MM.1S (cell line): Measurements from ENCODE around the gene GIMAP4.
"Not testable (repeated sequence)": the region's sequence is repeated elsewhere in the genome, so short reads cannot be mapped to it uniquely, and the experiment has no call there.

Source experiments
- DNase-seq: peaks from one replicate; pipeline ENCODE4 v3.0.0-alpha.2; 2015
- H2AFZ ChIP-seq: fragments of 300-600 bp; sonication (generic); 2 replicates; pipeline ENCODE4 v1.6.0; 2016; ENCODE audit warnings: antibody characterized with exemption, low read length
- H3F3A ChIP-seq: fragments of 300-600 bp; sonication (generic); 2 replicates; pipeline ENCODE4 v1.6.1; 2016; ENCODE audit warnings: mild to moderate bottlenecking, antibody characterized with exemption, low read length, moderate library complexity, mixed read lengths; ENCODE audit not compliant: insufficient read depth
- H3K27ac ChIP-seq: fragments of 300-600 bp; sonication (generic); 2 replicates; pipeline ENCODE4 v1.5.1; 2016; ENCODE audit warnings: mild to moderate bottlenecking, low read length
- H3K27me3 ChIP-seq: fragments of 300-600 bp; sonication (generic); replicated peaks from 2 replicates; pipeline ENCODE4 v1.6.0; 2016; ENCODE audit warnings: low read length; ENCODE audit not compliant: insufficient read depth
- H3K36me3 ChIP-seq: fragments of 300-600 bp; sonication (generic); replicated peaks from 2 replicates; pipeline ENCODE4 v1.6.1; 2016; ENCODE audit warnings: mild to moderate bottlenecking, low read length, mixed read lengths; ENCODE audit not compliant: insufficient read depth
- H3K4me1 ChIP-seq: fragments of 300-600 bp; sonication (generic); 2 replicates; pipeline ENCODE4 v1.6.1; 2016; ENCODE audit warnings: low read length, mixed read lengths
- H3K4me2 ChIP-seq: fragments of 300-600 bp; sonication (generic); 2 replicates; pipeline ENCODE4 v1.6.0; 2016; ENCODE audit warnings: low read depth, low read length
- H3K4me3 ChIP-seq: fragments of 300-600 bp; sonication (generic); 2 replicates; pipeline ENCODE4 v1.5.1; 2016; ENCODE audit warnings: low read length, mixed read lengths
- H3K79me2 ChIP-seq: fragments of 300-600 bp; sonication (generic); 2 replicates; pipeline ENCODE4 v1.6.1; 2016; ENCODE audit warnings: mixed run types, low read length, mixed read lengths
- H3K9ac ChIP-seq: fragments of 300-600 bp; sonication (generic); 2 replicates; pipeline ENCODE4 v1.6.1; 2016; ENCODE audit warnings: low read length, mixed read lengths
- H3K9me2 ChIP-seq: fragments of 300-600 bp; sonication (generic); replicated peaks from 2 replicates; pipeline ENCODE4 v1.6.1; 2016; ENCODE audit warnings: mild to moderate bottlenecking, low read length, mixed read lengths; ENCODE audit not compliant: insufficient read depth
- H3K9me3 ChIP-seq: fragments of 300-600 bp; sonication (generic); replicated peaks from 2 replicates; pipeline ENCODE4 v1.6.1; 2016; ENCODE audit warnings: mild to moderate bottlenecking, low read length, mixed read lengths; ENCODE audit not compliant: insufficient read depth
- H4K20me1 ChIP-seq: fragments of 300-600 bp; sonication (generic); 2 replicates; pipeline ENCODE4 v1.6.1; 2016; ENCODE audit warnings: mild to moderate bottlenecking, low read length, moderate library complexity, mixed read lengths; ENCODE audit not compliant: insufficient read depth
- CTCF ChIP-seq: fragments of 300-600 bp; sonication (generic); IDR thresholded peaks from 2 replicates; pipeline ENCODE4 v1.5.1; 2016; ENCODE audit warnings: antibody characterized with exemption, low read length, mixed read lengths
- EZH2 ChIP-seq: fragments of 300-600 bp; sonication (generic); optimal IDR thresholded peaks from 2 replicates; pipeline ENCODE3; 2017; ENCODE audit warnings: low read depth, mild to moderate bottlenecking, antibody characterized with exemption, low read length, mixed read lengths
- EZH2phosphoT487 ChIP-seq: fragments of 300-600 bp; sonication (generic); IDR thresholded peaks from 2 replicates; pipeline ENCODE4 v1.6.1; 2018; ENCODE audit warnings: antibody characterized with exemption, low read length

GIMAP4 gene

GRCh38 chr7:150570556-150571465 lies 3.6 kb downstream of the GIMAP4 start:
- Histone ChIP-seq H3K4me3 (no peak overlapping the region), H3F3A (no peaks in the 10 kb centered on the region), H3K27me3 (no peaks in the 10 kb centered on the region), H3K79me2 (no peaks in the 10 kb centered on the region), H3K9me2 (no peaks in the 10 kb centered on the region), H3K27ac (no peak overlapping the region), H4K20me1 (no peaks in the 10 kb centered on the region), H3K36me3 (no peaks in the 10 kb centered on the region), H3K9me3 (no peaks in the 10 kb centered on the region), H3K4me2 (no peak overlapping the region), H3K9ac (no peak overlapping the region), H2AFZ (no peak overlapping the region), H3K4me1 (no peaks in the 10 kb centered on the region)
- no peak for TF ChIP-seq EZH2phosphoT487
- TF ChIP-seq EZH2: no peak
- no peak for TF ChIP-seq CTCF
- no peak for DNase-seq

GRCh38 chr7:150572496-150572895 lies 5.3 kb downstream of the GIMAP4 start:
- Histone ChIP-seq H2AFZ (no peak overlapping the region), H3K27ac (no peak overlapping the region), H4K20me1 (no peaks in the 10 kb centered on the region), H3K36me3 (no peaks in the 10 kb centered on the region), H3F3A (no peaks in the 10 kb centered on the region), H3K4me2 (no peak overlapping the region), H3K9ac (no peak overlapping the region), H3K4me3 (no peak overlapping the region), H3K9me2 (no peaks in the 10 kb centered on the region), H3K9me3 (no peaks in the 10 kb centered on the region), H3K27me3 (no peaks in the 10 kb centered on the region), H3K79me2 (no peaks in the 10 kb centered on the region), H3K4me1 (no peaks in the 10 kb centered on the region)
- DNase-seq: no peak
- no peak for TF ChIP-seq CTCF
- TF ChIP-seq EZH2phosphoT487: no peak
- TF ChIP-seq EZH2: no peak

GRCh38 chr7:150579979-150580637 lies 12.9 kb downstream of the GIMAP4 start:
- not testable (repeated sequence) for DNase-seq, H2AFZ ChIP-seq, H3K9me2 ChIP-seq, H3K4me2 ChIP-seq, H4K20me1 ChIP-seq, H3K4me1 ChIP-seq, H3K36me3 ChIP-seq, H3K27me3 ChIP-seq, H3K9me3 ChIP-seq, H3K9ac ChIP-seq, H3K27ac ChIP-seq, H3K79me2 ChIP-seq, H3F3A ChIP-seq, H3K4me3 ChIP-seq
